DMS53 treated with DMSO at 0.1 percent for 48 hours (cell line): ENCODE results near the gene TSPAN11.
"Not testable (repeated sequence)": the region's sequence is repeated elsewhere in the genome, so short reads cannot be mapped to it uniquely, and the experiment has no call there.

ENCODE experiments used
- DNase-seq: peaks from one replicate; lab custom pipeline; 2025; ENCODE audit not compliant: unreplicated experiment; lab: John Stamatoyannopoulos, UW

The TSPAN11 gene

DNA sequence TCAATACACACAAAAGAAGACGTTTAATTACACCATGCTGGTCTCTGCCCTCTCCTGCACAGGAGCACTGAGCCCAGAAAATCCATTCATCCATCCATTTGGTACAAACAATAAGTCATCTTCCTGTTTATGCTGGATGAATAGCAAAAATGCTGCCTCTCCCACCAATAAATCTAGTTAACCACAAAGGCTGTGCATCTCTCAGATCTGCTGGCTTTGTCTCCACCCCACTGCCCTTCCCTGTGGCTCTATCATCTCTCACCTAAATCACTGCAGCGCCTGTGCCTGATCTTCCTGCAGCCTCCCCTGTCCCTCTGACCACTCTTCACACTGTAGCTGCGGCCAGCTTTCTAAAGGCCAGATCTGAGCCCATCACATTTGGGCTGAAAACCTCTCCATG, 74.2 kb downstream of the TSPAN11 start:
- no peak for DNase-seq

DNA sequence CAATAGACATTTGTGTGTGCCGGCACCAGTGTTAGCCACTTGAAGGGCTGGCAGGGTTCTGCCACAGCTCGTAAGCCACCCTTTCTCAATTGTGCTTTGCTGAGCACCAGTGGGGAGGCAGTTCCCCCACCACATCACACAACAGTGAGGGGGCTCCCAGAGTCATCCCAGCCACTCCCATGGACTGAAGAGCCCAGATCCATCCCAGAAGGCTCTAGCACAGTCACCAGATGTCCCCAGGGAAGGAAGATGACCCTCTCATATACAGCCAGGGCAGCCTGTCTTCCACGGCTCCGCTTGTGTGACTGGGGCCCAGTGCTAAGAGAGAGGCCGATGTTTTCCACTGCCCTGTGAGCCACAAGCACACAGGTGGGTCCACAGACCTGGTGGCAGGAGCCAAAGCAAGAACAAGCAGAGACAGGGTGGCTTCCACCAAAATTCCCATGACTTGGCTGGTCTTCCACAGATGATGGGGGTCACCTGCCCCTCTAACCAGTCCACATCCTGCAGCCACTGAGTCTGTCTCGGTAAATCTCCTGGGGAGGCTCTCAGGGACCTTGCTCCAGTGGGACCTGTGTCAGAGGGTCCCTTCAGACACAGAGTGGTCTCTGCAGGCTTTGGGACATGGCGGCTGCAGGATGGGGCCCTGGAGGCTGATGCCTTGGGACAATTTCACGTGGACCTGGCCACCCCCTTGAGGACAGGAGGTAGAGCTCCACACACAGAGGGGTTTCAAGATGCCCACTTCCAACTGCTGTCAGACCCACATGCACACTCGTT, 75.2 kb downstream of the TSPAN11 start:
- no peak for DNase-seq

DNA sequence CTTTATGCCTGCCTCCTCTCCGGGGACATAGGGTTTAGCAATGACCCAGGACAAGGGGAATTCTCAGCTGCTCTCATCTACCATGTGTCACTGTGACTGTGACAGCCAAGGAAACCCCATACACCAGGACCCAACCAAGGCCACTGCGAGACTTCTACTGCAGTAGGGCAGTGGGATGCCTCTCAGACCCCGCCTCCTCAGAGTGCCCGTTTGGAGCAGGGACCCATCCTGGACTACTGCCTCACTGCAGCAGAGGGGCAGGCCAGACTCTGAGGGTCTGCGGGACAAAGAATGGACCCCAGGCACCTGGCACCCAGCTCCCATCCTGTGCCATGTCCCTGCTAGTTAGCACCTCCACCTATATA, 75.8 kb downstream of the TSPAN11 start:
- no peak for DNase-seq

DNA sequence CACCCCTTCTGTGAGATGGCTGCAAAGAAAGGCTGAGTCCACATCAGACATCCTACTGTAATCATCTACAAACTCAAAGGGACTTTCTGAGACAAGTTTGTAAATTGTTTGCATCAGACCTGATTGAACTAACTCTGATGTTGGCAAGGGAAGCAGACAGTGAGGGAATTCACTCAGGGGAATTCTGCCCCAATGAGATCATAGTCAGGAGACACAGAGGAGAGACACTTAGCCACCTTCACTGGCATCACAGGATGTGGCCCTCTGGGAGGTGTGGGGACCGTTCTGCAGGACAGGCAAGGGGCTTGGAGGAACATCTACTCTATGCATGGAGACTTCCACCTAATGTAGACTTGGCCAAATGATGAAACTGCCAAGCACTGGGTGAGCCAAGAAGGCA, 76.5 kb downstream of the TSPAN11 start:
- DNase-seq = no peak

DNA sequence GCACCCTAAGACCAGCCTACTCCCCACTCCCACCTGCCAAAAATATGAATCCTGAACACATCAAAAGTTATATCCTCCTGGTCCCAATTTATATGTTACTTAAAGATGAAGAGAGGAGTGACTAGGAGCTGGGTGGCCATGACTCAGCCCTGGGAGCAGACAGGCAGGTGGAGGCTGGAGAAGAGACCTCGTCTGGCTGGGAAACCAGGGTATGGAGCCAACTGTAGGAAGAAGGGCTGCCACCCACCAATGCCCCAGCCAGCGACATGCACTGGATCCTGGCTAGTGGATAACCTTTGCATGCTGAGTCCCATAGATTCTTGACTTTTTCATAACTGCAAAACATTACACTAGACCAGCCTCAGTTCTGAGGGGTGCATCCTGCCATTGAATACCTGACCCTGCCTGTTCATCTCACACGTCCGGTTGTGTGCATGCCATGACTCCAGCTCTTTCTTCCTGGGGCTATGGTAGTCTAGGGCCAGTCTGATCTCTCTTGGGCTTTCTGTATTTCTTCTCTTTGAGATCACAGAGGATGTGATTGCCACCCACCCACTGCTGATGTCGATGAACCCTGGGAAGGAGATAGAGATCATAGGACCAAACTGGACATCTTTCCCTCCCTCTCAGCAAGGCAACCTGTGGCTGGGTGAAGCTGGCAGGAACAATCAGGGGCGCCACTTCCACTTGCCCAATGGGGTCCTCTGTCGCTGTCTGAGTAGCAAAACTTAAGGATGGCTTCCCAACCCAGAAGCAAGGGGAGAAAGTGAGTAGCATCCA, 77.5 kb downstream of the TSPAN11 start:
- no peak for DNase-seq

DNA sequence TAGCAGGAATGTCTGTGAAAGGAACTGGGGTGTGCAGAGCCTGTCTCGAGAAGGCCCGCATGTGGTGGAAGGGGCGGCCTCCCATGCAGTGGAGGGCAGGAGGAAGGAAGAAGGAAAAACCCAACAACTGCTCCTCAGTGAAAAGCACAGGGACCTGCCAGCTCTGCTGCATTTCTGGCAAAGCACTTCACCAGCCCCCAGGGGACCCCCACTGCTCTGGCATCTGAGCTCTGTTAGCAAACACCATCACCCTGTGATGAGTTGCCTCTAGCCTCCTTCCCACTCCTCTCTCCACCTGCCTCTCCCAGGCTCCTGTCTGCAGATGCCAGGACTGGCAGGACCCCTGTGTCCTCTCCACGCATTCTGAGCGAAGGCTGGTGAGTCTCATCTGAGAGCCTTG, 78.1 kb downstream of the TSPAN11 start:
- DNase-seq = no peak

DNA sequence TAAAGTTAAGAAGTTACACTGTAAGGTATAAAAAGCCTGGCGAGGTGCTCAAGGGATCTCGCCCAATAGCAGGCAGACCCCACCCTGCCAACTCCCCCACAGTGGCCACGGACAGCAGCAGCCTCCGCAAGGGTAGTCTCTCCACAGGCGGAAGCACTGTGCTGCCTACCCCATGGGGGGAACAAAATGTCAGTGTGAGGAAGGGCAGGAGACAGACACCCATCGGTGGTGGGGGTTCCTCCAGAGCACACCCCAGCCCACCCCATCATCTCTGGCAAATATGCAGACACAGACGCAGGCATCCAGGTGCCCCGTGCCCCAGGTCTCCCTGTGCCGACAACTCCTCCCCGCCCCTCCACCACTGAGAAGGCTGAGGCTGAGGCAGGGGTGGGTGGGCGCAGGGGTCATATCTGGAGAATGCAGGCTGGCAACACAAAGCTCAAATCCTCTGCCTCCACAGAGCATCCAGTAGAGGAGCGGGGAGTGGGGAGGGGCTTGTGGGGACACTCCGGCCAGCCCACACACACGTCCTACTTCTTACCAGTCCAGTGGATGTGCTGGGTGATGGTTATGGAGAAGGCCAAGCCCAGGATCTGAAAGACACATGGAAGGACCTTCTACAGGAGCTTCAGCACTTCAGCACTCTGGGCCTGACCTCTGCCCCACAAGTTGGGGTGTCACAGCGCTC, 78.9 kb downstream of the TSPAN11 start:
- DNase-seq = no peak

DNA sequence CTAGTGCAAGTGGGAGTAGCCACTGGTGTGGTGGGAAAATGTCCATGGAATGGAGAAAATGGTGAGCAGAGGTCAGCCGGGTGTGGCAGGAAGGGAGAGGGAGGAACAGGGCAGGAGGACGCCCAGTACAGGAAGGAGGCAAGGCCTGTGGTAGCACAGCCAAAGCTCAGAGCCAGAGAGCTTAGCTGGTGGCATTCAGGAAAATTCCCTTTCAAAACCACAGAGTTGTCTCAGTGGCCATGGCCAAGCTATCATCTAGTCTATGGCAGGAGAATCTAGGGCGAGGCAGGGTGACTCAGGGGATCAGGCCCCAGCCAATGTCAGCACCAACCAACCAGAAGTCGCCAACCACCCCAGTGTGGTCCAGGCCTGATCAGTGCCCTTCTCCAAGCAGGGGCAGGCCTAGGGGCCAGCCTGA, 79.4 kb downstream of the TSPAN11 start:
- DNase-seq = no peak

DNA sequence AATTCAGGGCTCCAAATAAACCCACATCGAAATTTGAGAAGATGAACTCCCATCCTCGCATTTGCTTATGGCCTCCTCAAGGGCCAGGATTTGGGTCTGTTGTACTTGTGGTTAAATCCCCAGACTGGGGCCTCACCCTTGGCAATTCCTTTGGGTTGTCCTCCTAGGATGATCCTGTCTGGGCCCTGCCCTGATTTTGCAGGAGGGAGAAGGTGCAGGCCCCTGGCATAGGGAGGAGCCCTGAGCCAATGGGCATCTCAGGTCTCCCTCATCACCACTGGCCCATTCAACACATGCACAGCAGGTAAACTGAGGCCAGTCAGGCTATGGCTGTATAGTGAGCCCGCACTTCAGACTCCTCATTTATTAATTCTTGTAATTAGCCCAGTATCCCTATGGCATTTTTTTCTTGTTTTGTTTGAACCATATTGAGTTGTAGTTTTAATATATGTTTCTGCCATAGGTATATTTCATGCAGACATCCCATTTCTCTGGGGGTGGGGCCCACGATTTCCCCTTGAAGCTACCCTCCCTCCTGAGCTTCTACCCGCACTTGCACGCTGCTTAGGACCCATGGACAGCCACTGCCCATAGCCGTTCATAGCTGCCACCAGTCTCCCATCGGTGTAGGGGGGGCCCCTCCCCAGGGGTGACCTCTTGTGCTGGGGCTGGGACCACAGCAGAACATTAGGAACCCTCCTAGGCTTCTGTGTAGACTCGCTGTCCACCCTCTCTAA, 80.0 kb downstream of the TSPAN11 start:
- no peak for DNase-seq

DNA sequence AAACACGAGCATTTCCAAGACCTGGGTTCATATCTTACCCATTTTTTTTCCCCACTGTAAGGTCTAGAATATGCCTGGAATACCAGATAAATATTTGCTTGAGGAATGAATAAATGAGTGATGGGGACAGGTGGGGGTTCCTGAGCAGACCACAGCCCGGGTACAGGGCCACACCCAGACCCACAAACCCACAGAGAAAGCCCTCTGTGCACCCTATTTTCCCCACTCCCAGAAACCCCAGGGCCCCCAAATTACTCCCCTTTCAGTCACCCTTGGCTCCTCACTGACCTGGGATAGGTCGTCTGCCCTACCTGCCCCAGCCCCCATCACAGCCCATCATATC, 80.6 kb downstream of the TSPAN11 start:
- no peak for DNase-seq

DNA sequence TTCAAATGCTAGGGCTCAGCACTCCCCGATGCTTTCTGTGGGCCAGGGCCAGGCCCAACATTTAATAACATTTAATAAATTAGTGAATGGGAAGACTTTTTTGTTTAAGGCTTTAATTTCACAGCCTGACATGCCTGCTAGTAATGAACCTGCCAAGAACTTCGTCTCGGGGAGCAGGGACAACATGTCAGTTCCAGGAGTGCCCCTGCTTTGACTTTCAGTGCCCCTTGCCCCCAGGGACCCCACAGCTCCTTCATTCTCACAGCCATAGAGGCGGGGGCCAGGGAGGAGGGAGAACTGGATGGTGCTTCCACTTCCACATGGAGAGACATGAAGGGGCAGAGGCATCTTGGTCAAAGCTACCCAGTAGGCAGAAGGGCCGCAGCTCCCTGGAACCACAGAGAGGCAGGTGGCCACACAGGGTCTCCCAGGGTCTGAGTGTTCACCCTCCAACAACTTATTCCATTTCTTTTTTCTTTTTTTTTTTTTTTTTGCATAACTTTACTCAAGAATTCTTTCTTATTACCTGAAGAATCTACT, 81.2 kb downstream of the TSPAN11 start:
- no peak for DNase-seq

DNA sequence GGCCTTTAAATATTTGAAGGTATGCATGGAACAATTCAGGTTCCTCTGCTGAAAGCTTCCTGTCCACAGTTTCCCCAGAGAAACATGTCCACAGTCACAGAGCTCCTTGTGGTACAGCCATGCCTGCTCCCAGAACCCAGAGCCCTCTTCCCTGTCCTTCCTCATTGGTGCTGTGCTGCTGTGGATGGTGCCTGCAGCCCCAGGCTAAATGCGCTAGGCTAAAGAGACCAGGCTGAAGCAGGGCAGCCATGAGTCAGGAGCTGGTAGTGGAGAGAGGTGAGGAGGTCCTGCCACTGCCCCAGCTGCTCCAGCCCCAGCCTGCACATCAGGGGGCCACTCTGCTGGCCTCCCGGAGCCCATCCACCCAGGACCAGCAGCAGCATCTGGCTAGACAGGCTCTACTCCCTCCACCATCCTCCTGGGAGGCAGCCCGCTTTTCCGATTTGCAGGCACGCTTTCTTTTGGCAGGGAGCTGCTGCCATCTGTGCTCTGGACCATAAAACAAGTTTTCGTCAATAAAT, 81.8 kb downstream of the TSPAN11 start:
- DNase-seq = no peak

DNA sequence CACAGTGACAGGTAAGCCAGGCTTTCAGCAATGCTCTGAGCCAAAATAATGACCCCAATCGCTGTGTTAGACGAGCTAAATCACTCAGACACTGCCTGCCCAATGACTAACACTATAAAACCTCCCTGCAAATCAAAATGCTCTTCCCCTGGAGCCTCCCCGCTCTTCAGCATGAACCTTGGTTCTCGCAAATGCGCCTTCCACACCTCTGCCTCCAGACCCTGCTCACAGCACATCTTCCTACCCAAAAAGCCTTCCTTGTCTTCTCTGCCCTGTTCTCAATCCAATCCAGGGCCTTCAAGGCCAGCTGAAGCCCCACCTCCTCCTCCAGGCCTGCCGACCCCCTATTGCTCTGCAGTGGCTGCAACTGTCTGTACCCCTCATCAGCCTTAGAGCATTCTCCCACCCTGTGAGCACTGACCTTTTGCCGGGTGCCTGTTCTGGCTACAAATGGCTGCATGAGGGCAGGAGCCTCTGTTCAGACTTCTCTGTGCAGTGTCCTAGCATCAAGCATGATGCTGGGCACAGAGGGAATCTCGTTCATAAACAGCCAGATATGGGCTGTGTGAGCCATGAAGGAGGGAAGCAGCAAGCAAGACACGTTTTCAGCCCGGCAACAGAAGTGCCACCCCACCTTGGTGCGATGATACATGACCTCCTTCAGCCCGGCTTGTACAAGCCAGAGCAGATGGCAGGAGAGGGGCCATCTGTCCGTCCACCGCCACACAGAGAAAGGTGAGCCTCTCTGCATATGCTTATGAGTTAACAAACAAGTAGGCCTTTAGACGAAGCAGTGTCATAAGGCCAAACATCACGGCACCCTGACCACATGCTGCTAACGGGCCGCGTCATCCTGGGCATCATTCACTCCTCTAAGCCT, 82.7 kb downstream of the TSPAN11 start:
- DNase-seq = no peak

DNA sequence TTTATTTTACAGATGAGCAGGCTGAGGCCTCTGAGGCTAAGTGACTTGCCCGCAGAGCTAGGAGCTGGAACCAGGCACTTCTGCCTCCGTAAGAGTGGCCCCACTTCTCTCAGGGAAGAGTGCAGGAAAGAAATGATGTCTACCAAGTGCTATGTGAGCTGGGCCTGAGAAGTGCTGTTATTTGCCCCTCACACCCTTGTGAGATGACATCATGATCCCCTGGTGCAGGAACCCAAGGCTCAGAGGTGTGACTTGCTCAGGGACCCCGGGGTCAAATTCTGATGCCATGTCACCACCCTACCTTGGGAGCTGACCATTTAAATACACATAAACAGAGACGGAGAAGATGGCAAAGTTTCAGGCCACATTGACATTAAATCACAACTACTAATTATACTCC, 83.4 kb downstream of the TSPAN11 start:
- DNase-seq = no peak

DNA sequence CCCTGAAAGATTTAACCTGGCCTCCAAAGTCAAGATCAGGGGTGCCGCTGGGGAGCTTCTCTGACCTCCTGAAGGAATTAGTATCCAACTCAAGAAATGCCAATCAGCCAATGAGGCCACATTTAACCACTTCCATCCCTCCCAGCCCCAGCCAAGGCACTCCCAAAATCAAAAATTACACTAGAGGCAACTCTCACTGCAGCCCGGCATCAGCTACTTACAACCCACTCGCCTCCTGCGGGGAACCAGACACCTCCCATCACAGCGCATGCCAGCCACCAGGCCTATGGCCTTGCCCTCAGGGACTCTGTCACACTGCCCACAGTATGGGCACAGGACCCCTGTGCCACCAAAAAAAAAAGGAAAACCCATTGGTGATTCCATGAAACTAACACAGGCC, 84.8 kb downstream of the TSPAN11 start:
- no peak for DNase-seq

DNA sequence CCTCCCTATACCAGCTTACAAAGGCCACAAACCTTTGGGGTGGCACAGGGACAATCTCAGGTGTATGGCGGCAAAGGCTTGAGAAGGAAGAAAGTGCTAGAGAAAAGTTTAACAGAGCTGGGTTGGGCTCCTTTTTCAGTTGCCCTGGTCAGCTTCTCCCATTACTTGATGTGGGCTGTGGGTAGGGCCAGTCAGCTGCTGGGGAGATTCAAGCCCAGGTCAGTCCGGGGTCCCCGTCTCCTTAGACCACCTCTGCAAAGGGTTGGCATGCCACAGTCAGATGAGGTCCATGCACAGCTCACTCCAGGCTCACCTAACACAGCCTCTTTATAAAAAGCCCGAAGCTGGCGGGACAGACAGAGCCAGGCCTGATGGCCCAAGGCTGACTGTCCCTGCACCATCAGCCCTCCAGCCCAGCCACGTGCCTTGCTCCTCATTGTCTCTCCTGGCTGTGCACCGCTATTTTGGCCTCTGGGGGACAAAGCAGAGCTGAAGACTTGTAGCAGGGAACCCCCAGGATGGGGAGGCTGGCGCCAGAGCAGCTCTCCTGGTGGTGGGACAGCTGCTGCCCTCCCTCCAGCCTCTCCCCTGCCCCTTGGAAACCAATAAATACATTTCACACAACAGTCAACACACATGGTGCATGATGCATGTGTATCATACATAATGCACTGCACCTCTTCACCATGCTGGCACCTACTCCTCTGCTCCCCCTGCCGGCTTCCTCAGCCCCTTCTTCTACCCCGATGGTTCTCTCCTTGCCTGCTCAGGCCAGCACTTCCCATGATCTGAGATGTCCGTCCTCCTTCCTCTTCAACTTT, 85.4 kb downstream of the TSPAN11 start:
- no peak for DNase-seq

DNA sequence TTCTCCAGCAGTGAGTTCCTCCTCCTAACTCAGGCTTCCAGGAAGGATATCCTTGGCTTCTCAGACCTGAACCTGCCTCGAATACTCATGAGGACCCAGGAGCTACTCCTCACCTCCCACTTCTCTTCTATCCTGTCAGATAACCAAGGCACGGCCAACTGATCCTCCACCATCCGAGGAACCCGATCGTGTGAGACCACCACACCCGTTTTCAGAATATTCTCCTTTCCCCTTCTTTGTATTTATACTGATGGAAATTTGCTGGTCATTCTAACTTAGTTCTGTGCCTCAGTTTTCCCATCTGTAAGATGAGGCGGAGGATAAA, 86.0 kb downstream of the TSPAN11 start:
- DNase-seq = not testable (repeated sequence)

DNA sequence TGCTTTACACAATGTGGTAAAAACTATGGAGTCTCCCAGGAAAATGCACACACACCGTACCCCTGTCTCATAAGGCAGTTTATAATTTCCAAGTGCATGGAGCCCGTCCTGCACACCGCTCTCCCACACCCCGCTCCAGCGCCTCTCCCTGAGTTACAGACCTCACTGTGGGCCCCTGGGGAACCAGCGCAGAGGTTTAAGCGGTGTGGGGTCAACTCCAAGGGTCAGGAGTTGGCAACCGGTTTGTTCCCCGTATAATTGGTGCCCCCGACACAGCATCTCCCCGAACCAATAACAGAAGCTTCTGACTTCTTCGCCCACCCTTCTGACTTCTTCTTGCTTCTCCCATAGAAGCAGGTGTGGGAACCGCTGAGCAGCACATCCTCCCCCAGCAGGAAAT, 88.7 kb downstream of the TSPAN11 start:
- no peak for DNase-seq

DNA sequence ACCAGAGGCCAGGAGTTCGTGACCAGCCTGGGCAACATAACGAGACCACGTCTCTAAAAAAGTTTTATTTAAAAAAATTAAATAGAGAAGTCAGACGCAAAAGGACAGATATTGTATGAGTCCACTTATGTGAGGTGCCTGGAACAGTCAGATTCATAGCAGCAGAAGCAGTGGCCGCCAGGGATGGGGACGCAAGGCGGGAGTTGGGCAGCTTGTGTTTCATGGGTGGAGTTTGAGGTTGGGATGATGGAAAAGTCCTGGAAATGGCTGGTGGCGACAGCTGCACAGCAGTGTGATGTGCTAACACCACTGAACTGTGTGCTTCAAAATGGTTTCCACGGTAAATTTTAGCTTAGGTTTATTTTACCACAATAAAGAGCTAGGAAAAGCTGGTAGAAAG, 89.5 kb downstream of the TSPAN11 start:
- DNase-seq = no peak
